Astrocyte (in vitro differentiated cells and primary cell): ENCODE results near the gene ATP2C1. TPM values are rescaled to one million over a fixed set of nuclear protein-coding genes. Genes with fewer than 3 reads are reported as not detected.

Experiments used
- DNase-seq: peaks from one replicate; pipeline ENCODE4 v3.0.0-alpha.2; 2010; ENCODE audit warnings: low read depth
- FAIRE-seq: peaks from 2 replicates; lab custom pipeline; 2011; peaks lifted over from hg19 to GRCh38; lab: Jason Lieb, UNC
- H2AFZ ChIP-seq: 2 replicates; pipeline ENCODE4 v1.6.0; 2012; ENCODE audit warnings: low read depth, low read length, inconsistent platforms
- H3K27ac ChIP-seq: 2 replicates; pipeline ENCODE4 v1.5.1; 2011; ENCODE audit warnings: low read depth, low read length, inconsistent platforms
- H3K27me3 ChIP-seq: 2 replicates; pipeline ENCODE4 v1.6.0; 2011; ENCODE audit warnings: low read length, inconsistent platforms; ENCODE audit not compliant: insufficient read depth
- H3K36me3 ChIP-seq: 2 replicates; pipeline ENCODE4 v1.5.1; 2011; ENCODE audit warnings: low read length, inconsistent platforms; ENCODE audit not compliant: insufficient read depth
- H3K4me1 ChIP-seq: 2 replicates; pipeline ENCODE4 v1.5.1; 2011; ENCODE audit warnings: low read length, inconsistent platforms; ENCODE audit not compliant: insufficient read depth
- H3K4me2 ChIP-seq: 2 replicates; pipeline ENCODE4 v1.6.0; 2012; ENCODE audit warnings: low read length, inconsistent platforms
- H3K4me3 ChIP-seq: 2 replicates; pipeline ENCODE4 v1.5.1; 2011; ENCODE audit warnings: low read depth, mild to moderate bottlenecking, low read length, inconsistent platforms; ENCODE audit not compliant: insufficient read depth
- H3K79me2 ChIP-seq: 2 replicates; pipeline ENCODE4 v1.6.0; 2012; ENCODE audit warnings: mild to moderate bottlenecking, low read length, inconsistent platforms; ENCODE audit not compliant: insufficient read depth
- H3K9ac ChIP-seq: 2 replicates; pipeline ENCODE4 v1.6.0; 2012; ENCODE audit warnings: mild to moderate bottlenecking, low read length, inconsistent platforms
- H3K9me3 ChIP-seq: 2 replicates; pipeline ENCODE4 v1.5.1; 2012; ENCODE audit warnings: low read depth, mild to moderate bottlenecking, low read length, inconsistent platforms; ENCODE audit not compliant: insufficient read depth
- H4K20me1 ChIP-seq: 2 replicates; pipeline ENCODE4 v1.6.0; 2012; ENCODE audit warnings: low read length, inconsistent platforms; ENCODE audit not compliant: insufficient read depth
- H3K27ac Mint-ChIP-seq: one replicate; pipeline ENCODE4 v1.8.0; 2021; ENCODE audit warnings: mild to moderate bottlenecking, mixed read lengths; ENCODE audit not compliant: unreplicated experiment
- H3K27me3 Mint-ChIP-seq: one replicate; pipeline ENCODE4 v1.8.0; 2021; ENCODE audit warnings: low read depth, mixed read lengths; ENCODE audit not compliant: unreplicated experiment
- H3K36me3 Mint-ChIP-seq: one replicate; pipeline ENCODE4 v1.8.0; 2021; ENCODE audit warnings: low read depth, mixed read lengths; ENCODE audit not compliant: unreplicated experiment
- H3K4me1 Mint-ChIP-seq: one replicate; pipeline ENCODE4 v1.8.0; 2021; ENCODE audit warnings: low read depth, mixed read lengths; ENCODE audit not compliant: unreplicated experiment
- H3K4me3 Mint-ChIP-seq: one replicate; pipeline ENCODE4 v1.8.0; 2021; ENCODE audit warnings: mild to moderate bottlenecking, moderate library complexity, mixed read lengths; ENCODE audit not compliant: unreplicated experiment
- H3K9me3 Mint-ChIP-seq: one replicate; pipeline ENCODE4 v1.8.0; 2021; ENCODE audit warnings: mild to moderate bottlenecking, mixed read lengths; ENCODE audit not compliant: unreplicated experiment
- EZH2 ChIP-seq: IDR thresholded peaks from 2 replicates; pipeline ENCODE4 v1.6.1; 2012; ENCODE audit warnings: mild to moderate bottlenecking, low read length, inconsistent platforms; ENCODE audit not compliant: insufficient read depth
- total RNA-seq: library from RNA; stranded (reverse); gene quantifications from 2 replicates; pipeline ENCODE4 v1.2.1, GENCODE V29; 2021
- TF ChIP-seq, protein P1 (sequence below): IDR thresholded peaks from 2 replicates; pipeline ENCODE4 v1.5.1; 2011; ENCODE audit warnings: low read depth, mild to moderate bottlenecking, inconsistent platforms, low read length, moderate library complexity; ENCODE audit not compliant: insufficient read depth

Gene ATP2C1
- total RNA-seq, 1 donor from 2014 or later, result 132 TPM

DNA sequence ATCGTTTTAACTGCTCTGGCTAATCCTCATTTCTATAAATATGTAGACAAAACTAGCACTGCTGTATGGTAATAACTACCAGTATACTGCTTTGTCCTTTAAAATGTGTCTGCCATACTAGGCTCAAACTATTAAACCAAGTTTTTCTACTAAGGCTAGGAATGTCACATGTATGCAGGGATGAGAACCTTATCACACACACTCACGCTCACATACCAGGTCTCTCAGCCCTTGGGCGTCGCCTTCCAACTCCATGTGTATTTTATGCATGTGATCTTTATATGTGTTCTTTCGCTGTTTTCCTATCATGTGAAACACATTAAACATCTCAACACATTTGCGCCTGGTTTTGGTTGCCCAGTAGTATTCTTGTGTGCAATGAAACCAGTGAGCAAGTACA, 32.6 kb downstream of the ATP2C1 start:
- Mint-ChIP-seq H3K4me1 (peaks cover 41% of the 10 kb centered on the region), H3K9me3 (peaks cover 3% of the 10 kb centered on the region), H3K36me3 (peaks cover 9% of the 10 kb centered on the region), H3K4me3 (no peak overlapping the region), H3K27ac (peak overlapping the region; percentile 82), H3K27me3 (no peaks in the 10 kb centered on the region)
- peak overlapping the region; percentile 40 for H3K4me2 ChIP-seq
- H3K9ac ChIP-seq, result peak overlapping the region; percentile 60
- no peak for DNase-seq
- no peak for FAIRE-seq
- peaks cover 23% of the 10 kb centered on the region for H3K4me1 ChIP-seq
- peaks cover 25% of the 10 kb centered on the region for H4K20me1 ChIP-seq
- H3K79me2 ChIP-seq, result peaks cover 97% of the 10 kb centered on the region
- no peaks in the 10 kb centered on the region for H3K27me3 ChIP-seq
- no peaks in the 10 kb centered on the region for H3K9me3 ChIP-seq
- H3K27ac ChIP-seq, result peak overlapping the region; percentile 73
- no peak for TF ChIP-seq EZH2
- TF ChIP-seq, protein P1, sequence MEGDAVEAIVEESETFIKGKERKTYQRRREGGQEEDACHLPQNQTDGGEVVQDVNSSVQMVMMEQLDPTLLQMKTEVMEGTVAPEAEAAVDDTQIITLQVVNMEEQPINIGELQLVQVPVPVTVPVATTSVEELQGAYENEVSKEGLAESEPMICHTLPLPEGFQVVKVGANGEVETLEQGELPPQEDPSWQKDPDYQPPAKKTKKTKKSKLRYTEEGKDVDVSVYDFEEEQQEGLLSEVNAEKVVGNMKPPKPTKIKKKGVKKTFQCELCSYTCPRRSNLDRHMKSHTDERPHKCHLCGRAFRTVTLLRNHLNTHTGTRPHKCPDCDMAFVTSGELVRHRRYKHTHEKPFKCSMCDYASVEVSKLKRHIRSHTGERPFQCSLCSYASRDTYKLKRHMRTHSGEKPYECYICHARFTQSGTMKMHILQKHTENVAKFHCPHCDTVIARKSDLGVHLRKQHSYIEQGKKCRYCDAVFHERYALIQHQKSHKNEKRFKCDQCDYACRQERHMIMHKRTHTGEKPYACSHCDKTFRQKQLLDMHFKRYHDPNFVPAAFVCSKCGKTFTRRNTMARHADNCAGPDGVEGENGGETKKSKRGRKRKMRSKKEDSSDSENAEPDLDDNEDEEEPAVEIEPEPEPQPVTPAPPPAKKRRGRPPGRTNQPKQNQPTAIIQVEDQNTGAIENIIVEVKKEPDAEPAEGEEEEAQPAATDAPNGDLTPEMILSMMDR, result no peak
- H3K4me3 ChIP-seq, result no peak overlapping the region
- H3K36me3 ChIP-seq, result no peaks in the 10 kb centered on the region
- H2AFZ ChIP-seq, result no peak overlapping the region

DNA sequence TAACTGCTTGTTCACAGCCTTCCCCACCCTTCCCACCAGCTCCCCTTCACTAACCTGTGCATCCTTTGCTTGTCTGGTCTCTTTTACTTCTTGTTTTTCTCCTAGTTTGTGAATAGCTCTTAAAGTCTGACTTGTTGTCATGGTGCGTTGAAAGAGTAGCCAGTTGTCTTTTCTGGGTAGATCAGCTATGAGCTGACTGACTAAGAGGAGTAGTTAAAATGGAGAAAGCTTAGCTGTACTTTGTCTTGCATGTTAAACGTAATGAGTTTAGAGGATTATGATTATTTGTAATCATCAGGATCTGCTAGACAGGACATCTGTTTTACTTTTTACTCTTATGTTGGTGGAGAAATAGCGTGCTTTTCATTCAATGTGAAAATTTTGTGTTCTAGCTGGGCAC, 35.9 kb downstream of the ATP2C1 start:
- H3K4me1 Mint-ChIP-seq, result peaks cover 54% of the 10 kb centered on the region
- H3K27me3 Mint-ChIP-seq, result no peaks in the 10 kb centered on the region
- no peak for TF ChIP-seq EZH2
- TF ChIP-seq, protein P1, result no peak
- peak overlapping the region; percentile 23 for H3K4me2 ChIP-seq
- no peak for FAIRE-seq
- H3K27me3 ChIP-seq, result no peaks in the 10 kb centered on the region
- H3K4me1 ChIP-seq, result peaks cover 32% of the 10 kb centered on the region
- no peak overlapping the region for H3K27ac Mint-ChIP-seq
- no peaks in the 10 kb centered on the region for H3K9me3 ChIP-seq
- DNase-seq, result no peak
- peaks cover 68% of the 10 kb centered on the region for H3K79me2 ChIP-seq
- peaks cover 9% of the 10 kb centered on the region for H4K20me1 ChIP-seq
- peak overlapping the region; percentile 1 for H3K9ac ChIP-seq
- H3K4me3 Mint-ChIP-seq, result no peak overlapping the region
- no peak overlapping the region for H3K27ac ChIP-seq
- H3K36me3 ChIP-seq, result no peaks in the 10 kb centered on the region
- peaks cover 2% of the 10 kb centered on the region for H3K36me3 Mint-ChIP-seq
- no peak overlapping the region for H2AFZ ChIP-seq
- H3K4me3 ChIP-seq, result no peak overlapping the region
- H3K9me3 Mint-ChIP-seq, result no peaks in the 10 kb centered on the region

DNA sequence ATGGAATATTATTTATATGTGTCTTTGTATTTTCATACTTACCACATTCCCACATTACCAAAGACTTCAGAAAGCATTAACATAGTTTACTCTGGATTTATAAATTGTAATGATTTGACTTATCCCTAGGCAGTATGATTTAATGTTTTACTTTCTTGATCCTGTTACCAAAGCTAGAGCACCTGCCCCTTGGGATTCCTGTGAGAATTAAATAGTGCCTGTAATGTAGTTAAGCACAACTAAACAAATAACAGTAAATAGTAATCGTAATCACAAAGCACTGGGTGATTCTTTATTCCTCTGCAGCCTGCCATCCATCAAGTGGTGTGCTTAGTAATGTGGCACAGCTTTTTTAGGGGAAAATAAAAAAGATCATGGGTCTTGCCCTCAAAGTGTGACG, 39.1 kb downstream of the ATP2C1 start:
- Histone ChIP-seq H3K79me2 (peaks cover 40% of the 10 kb centered on the region), H4K20me1 (peaks cover 4% of the 10 kb centered on the region), H3K27me3 (no peaks in the 10 kb centered on the region), H3K36me3 (peaks cover 5% of the 10 kb centered on the region), H3K4me2 (peak overlapping the region; percentile 32), H3K9me3 (no peaks in the 10 kb centered on the region), H3K4me3 (no peak overlapping the region), H3K4me1 (peaks cover 17% of the 10 kb centered on the region), H3K9ac (no peak overlapping the region), H3K27ac (no peak overlapping the region), H2AFZ (no peak overlapping the region)
- FAIRE-seq (no peak), DNase-seq (no peak)
- Mint-ChIP-seq H3K27ac (no peak overlapping the region), H3K4me3 (no peak overlapping the region), H3K9me3 (no peaks in the 10 kb centered on the region), H3K27me3 (no peaks in the 10 kb centered on the region), H3K36me3 (peaks cover 1% of the 10 kb centered on the region), H3K4me1 (peaks cover 38% of the 10 kb centered on the region)
- no peak for TF ChIP-seq EZH2
- TF ChIP-seq, protein P1, result no peak
